ENCODE measurements around the gene TBC1D4. TPM values are rescaled to one million over a fixed set of nuclear protein-coding genes. Genes with fewer than 3 reads are reported as not detected.

The TBC1D4 gene
- total RNA-seq, 1 donor from 2014 or later: 5.3 TPM

DNA sequence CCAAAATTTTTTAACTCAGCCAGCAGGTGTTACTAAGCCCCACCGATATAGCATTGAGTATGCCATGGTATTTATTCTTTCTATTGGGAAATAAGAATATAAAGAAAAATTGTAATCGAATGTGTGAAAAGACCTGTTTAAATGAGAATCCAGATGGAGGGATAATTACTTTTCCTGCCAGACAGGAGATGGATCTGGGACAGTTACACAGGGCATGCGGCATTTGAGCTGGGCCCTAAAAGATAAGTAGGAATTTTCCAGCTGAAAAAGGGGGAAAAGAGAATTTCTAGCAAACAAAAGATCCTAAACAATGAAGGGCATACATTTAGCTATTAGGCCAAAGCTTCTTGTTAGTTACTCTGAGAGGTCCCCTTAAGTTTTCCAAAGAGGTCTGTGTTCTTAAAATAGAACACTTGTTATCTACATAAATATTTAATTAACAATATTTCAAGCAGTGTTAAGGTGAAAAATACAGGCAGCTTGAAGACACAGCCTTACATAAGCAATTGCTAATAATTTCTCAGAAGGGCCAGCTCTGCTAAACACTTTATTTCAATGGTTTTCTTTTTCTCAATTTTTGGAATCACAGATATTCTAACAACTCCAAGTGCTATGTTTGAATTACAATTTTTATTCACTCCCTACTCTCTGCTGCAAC, 63.7 kb downstream of the TBC1D4 start:
- H3K4me1 Mint-ChIP-seq (ENCODE audit: unreplicated experiment): peaks cover 36% of the 10 kb centered on the region
- H3K36me3 Mint-ChIP-seq (ENCODE audit: unreplicated experiment): no peaks in the 10 kb centered on the region
- no peak overlapping the region for H3K27ac Mint-ChIP-seq (ENCODE audit: unreplicated experiment)
- no peaks in the 10 kb centered on the region for H3K27me3 Mint-ChIP-seq (ENCODE audit: unreplicated experiment)
- TF ChIP-seq, protein P1, sequence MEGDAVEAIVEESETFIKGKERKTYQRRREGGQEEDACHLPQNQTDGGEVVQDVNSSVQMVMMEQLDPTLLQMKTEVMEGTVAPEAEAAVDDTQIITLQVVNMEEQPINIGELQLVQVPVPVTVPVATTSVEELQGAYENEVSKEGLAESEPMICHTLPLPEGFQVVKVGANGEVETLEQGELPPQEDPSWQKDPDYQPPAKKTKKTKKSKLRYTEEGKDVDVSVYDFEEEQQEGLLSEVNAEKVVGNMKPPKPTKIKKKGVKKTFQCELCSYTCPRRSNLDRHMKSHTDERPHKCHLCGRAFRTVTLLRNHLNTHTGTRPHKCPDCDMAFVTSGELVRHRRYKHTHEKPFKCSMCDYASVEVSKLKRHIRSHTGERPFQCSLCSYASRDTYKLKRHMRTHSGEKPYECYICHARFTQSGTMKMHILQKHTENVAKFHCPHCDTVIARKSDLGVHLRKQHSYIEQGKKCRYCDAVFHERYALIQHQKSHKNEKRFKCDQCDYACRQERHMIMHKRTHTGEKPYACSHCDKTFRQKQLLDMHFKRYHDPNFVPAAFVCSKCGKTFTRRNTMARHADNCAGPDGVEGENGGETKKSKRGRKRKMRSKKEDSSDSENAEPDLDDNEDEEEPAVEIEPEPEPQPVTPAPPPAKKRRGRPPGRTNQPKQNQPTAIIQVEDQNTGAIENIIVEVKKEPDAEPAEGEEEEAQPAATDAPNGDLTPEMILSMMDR (IDR thresholded peaks at IDR 0.05): no peak
- no peak for DNase-seq (ENCODE audit: extremely low spot score, unreplicated experiment)
- no peaks in the 10 kb centered on the region for H3K9me3 Mint-ChIP-seq (ENCODE audit: unreplicated experiment)
- H3K4me3 Mint-ChIP-seq (ENCODE audit: unreplicated experiment): no peak overlapping the region

DNA sequence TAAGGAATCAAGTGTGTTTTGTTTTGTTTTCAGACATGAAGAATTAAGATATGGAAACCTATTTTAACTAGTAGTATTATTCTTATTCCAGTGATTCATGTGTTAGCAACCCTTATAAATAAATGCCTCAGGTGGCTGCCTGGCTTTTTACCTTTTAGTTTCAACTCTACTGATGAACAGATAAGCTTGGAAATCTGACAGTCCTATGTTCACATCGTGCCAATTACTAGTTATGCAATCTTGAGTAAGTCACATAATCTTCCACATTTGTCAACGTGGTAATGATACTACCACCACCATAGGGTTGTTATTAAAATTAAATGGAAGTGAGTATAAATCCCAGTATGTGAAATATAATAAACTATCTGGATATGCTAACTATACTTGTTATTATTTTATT, 64.3 kb downstream of the TBC1D4 start:
- Mint-ChIP-seq H3K4me1 (ENCODE audit: unreplicated experiment) (peaks cover 38% of the 10 kb centered on the region), H3K36me3 (ENCODE audit: unreplicated experiment) (no peaks in the 10 kb centered on the region), H3K27ac (ENCODE audit: unreplicated experiment) (no peak overlapping the region), H3K4me3 (ENCODE audit: unreplicated experiment) (no peak overlapping the region), H3K27me3 (ENCODE audit: unreplicated experiment) (no peaks in the 10 kb centered on the region), H3K9me3 (ENCODE audit: unreplicated experiment) (no peaks in the 10 kb centered on the region)
- no peak for DNase-seq (ENCODE audit: extremely low spot score, unreplicated experiment)
- TF ChIP-seq, protein P1 (IDR thresholded peaks at IDR 0.05): no peak

DNA sequence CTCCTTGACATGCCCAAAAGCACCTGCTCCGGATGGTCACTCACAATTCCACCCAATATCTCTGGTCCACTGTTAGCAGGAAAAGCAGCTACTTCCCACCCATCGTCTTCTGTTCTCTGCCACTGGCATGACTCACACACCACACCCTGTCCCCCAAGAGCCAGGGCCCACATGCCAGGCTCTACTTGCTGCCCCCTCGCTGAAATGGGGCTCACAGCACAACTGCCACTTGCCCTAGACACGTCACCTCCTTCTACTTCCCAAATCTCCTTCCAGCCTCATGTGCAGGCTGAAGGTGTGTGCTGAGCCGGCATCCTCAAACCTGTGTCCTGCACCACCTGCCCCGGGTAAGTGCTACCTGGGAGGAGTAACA, 65.0 kb downstream of the TBC1D4 start:
- H3K4me1 Mint-ChIP-seq (ENCODE audit: unreplicated experiment): peaks cover 38% of the 10 kb centered on the region
- DNase-seq (ENCODE audit: extremely low spot score, unreplicated experiment): no peak
- TF ChIP-seq, protein P1 (IDR thresholded peaks at IDR 0.05): no peak
- H3K4me3 Mint-ChIP-seq (ENCODE audit: unreplicated experiment): peak overlapping the region; percentile 2
- no peaks in the 10 kb centered on the region for H3K9me3 Mint-ChIP-seq (ENCODE audit: unreplicated experiment)
- no peaks in the 10 kb centered on the region for H3K27me3 Mint-ChIP-seq (ENCODE audit: unreplicated experiment)
- H3K27ac Mint-ChIP-seq (ENCODE audit: unreplicated experiment): no peak overlapping the region
- H3K36me3 Mint-ChIP-seq (ENCODE audit: unreplicated experiment): no peaks in the 10 kb centered on the region

DNA sequence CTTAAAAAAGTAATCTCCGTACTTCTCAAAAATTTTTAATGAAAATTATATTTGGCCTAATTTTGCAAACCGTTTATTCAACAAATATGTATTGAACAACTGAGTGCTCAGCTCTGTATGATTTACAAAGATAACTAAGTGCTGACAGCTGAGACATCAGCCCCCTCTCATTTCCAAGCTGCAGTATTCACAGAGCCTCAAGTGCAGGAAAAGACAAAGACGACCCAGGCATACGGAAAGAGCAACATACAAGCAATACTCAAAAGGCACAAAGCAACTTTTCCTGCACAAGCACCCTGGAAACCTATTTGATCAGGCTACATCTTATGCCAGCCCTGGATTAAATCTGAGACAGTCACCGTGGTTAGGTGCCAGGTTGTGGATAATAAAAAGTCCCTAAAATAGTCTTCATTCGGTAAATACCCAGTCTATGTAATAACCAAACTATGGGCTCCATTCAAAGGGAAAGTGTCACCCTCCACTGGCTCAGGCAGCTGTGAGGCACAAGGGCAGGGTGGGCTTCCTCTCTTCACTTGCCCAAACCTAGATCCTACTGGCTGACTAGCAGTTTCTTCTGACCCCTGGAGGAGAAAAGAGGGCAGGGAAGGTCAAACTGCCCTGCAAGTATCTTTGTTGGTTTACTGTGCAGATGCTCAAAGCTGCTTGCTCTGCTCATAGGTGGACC, 65.5 kb downstream of the TBC1D4 start:
- H3K27ac Mint-ChIP-seq (ENCODE audit: unreplicated experiment): peak overlapping the region; percentile 42
- no peaks in the 10 kb centered on the region for H3K9me3 Mint-ChIP-seq (ENCODE audit: unreplicated experiment)
- H3K4me3 Mint-ChIP-seq (ENCODE audit: unreplicated experiment): no peak overlapping the region
- no peaks in the 10 kb centered on the region for H3K36me3 Mint-ChIP-seq (ENCODE audit: unreplicated experiment)
- TF ChIP-seq, protein P1 (IDR thresholded peaks at IDR 0.05): no peak
- DNase-seq (ENCODE audit: extremely low spot score, unreplicated experiment): no peak
- peaks cover 38% of the 10 kb centered on the region for H3K4me1 Mint-ChIP-seq (ENCODE audit: unreplicated experiment)
- H3K27me3 Mint-ChIP-seq (ENCODE audit: unreplicated experiment): no peaks in the 10 kb centered on the region

DNA sequence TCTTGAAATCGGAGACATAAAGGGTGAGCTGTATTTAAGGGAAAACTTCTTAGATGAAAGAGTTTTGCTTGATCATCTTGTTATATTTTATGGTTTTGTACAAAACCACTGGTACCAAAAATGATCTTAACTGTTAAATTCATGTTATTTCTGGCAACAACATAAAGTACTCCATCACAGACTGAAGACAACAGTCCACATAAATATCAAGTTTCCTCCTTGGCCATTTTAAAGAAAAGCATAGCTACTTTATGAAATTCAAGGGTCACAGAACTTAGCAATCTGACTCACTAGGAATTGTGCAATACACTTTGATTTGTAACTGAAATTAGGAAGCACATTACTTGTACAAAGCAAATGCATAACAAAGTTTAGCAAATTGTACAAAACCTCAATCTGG, 66.3 kb downstream of the TBC1D4 start:
- Mint-ChIP-seq H3K4me3 (ENCODE audit: unreplicated experiment) (no peak overlapping the region), H3K9me3 (ENCODE audit: unreplicated experiment) (no peaks in the 10 kb centered on the region), H3K36me3 (ENCODE audit: unreplicated experiment) (no peaks in the 10 kb centered on the region), H3K27me3 (ENCODE audit: unreplicated experiment) (no peaks in the 10 kb centered on the region), H3K27ac (ENCODE audit: unreplicated experiment) (peak overlapping the region; percentile 74), H3K4me1 (ENCODE audit: unreplicated experiment) (peaks cover 38% of the 10 kb centered on the region)
- TF ChIP-seq, protein P1 (IDR thresholded peaks at IDR 0.05): no peak
- no peak for DNase-seq (ENCODE audit: extremely low spot score, unreplicated experiment)

Data from osteocyte (in vitro differentiated cells).